Activated CD4-positive, CD25-positive, alpha-beta regulatory T cell treated with anti-CD3 and anti-CD28 coated beads, Interleukin-2, amount 50 U/mL, for 72 hours (primary cell): Measurements from ENCODE around the gene GABBR1.

Experiments
- DNase-seq: peaks from one replicate; pipeline ENCODE4 v3.0.0; 2021

The GABBR1 gene

DNA sequence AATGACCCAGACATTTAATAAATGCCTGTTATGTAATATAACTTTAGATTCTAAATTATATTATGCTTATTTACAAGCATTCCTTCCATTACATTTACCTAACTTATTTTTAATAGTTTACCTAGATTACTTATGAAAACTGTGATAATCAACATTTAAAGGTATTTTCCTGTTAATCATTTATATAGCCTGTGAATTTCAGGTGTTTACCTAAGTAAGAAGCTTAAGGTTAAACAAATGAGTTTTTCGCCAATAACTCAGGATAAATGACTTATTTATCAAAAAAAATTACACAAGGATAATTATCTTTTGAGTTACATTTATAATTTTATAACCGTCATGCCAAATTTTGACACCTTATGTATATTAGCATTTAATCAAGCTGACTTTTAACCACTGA is 108.9 kb downstream of the GABBR1 start:
- no peak for DNase-seq

DNA sequence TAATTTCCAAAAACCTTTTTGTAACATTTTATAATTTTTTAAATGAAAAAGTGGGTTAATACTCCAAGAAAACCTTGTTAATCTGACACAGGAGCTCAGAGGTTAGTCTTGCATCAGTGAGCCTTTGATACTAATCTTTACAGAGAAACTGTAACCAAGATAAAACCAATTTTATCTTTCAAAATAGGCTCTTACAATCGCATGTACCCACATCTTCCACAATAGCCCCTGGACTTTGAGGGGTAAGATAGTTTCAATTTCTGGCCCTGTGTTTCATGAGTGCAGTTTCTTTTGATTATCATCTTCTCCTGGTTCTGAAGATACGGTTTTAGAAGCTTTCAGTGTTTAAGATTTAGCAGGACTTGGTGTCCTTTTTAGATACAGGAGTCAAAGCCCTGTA is 110.8 kb downstream of the GABBR1 start:
- DNase-seq, result no peak

DNA sequence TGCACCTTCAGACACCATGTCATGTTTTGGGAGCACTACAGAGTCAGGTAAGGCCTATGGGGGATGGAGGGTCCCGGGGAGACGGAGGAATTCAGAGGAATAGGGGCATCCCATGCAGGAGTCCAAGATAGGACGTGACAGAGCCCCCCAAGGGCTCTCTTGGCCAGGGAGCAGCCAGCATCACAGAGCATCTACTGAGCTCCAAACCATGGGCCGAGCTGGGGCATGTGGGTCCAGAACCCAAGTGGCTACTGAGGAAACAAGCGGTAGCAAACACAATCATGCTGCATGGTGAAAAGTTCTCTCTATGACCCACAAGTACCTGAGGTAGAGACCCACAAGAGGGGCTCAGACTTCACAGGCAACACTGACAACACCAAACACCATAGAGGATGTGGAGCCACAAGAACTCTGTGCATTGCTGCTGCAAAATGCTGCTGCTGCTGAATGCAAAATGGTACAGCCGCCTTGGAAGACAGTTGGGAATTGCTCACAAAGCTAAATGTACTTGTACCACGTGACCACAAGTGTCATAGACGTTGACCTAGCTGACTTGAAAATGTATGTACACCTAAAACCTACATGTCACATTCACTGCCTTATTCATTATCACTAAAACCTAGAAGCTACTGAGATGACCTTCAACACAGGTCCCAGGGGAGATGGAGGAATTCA is 111.8 kb downstream of the GABBR1 start:
- no peak for DNase-seq

DNA sequence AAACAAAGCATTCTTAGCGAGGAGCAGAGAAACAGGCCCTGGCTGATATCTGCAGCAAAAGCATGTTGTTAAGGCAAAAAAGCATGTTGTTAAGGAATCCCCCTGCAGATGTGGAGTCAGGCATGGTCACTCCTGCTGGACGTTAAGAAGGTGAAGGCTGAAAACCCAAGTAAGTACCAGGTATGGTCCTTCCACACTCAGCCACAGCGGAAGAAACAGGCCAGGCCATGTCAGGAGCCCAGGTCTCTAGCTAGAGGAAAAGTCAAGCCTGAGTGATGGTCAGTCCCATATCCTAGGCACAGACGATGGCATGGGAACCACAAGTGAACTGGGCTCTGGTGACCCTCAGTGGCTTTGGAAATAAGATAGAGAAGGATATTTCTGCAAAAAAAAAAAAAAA is 112.8 kb downstream of the GABBR1 start:
- DNase-seq, result no peak

DNA sequence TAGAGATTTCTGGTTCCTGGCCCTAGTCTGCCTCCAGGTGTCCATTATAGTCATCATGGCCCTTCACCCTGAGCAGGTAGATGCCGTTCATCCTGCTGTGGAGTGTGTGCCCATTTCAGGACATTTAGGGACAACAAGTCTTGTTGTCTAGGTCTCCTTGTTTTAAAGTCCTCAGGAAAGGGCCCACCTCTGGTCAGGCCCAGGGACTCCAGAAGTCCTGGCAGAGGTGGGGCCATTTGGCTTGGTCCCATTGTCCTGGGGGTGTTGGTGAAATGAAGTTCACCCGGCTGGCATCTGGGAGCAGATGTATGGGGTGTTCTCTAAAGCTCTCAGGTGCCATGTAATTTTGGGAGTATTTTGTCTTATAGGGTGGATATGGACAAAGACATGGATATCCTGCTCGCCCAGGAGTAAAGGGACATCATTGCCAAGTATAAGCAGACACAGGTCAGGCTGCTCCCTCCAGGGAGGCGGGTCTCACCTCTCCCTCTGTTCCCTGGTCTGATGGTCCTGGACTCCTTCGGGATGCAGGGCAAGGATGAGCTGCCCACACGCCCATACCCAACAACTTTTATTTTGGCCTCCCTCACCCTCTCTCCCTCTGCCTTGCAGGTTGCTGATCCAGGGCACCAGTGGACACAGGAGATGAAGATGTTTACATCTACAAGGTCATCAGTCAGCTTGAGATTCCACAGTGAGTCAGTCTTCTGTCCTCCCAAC is 113.5 kb downstream of the GABBR1 start:
- DNase-seq, result no peak

DNA sequence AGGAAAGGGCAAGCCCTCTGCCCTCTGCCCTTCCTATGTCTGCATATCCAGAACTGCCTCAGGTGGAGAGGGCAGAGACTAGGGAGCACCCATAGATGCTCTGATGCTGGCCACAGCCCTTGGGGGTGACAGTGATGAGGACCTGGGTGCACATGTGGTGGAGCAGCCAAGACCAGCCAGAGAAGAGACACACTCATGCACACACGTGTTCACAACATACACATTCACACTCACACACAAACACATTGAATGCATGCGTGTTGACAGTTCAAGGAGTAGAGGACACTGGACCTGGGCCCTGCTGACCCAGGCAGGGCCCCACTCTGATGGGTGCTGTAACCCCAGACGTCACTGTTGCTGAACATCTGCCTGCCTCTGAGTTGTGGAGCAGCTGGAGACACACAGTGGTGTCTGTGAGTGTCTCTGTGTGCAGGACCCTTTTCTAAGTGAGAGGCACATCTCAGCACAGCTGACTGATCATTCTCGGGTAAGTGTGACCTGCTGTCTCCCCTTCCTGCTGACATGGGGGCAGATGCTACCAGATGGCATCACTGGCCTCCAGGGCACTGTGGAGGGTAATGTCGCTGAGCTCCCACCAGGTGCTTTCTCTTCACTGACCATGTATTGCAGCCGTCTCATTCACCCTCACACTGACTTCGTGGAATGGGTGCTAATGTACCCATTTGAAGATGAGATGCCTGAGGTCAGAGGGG is 115.1 kb downstream of the GABBR1 start:
- DNase-seq, result no peak

DNA sequence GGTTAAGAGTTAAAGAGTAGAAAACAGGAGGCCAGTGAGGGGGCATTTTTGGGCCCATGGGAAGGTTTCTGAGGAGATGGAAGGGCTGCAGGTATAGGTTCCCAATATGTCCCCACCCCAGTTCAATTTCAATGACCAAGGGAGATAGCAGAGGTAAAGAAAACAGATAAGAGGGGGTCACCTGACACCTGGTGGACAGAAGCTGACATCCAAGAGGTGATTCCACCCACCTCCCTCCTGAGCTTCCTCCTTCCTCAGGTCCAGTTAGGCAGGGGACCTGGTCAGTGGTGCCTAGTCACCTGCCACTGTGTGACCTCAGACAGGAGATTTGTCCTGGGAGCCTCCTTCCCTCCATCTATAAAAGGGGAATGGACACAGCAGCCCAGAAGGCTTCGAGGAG is 115.7 kb downstream of the GABBR1 start:
- DNase-seq, result no peak

DNA sequence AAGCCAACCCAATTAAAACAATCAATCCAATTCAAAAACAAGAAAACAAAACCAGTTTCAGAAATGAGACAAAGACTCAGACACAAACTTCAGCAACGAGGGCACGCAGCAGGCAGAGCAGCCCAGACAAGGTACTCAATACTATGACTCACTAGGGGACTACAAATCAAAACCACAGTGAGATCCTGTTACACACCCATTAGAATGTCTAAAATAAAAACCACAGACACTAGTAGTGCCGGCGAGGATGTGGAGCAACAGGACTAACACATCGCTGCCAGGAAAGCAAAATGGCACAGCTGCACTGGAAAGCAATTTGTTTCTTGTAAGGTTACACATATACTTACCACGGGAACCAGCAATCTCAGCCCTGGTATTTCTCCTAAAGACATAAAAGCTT is 116.9 kb downstream of the GABBR1 start:
- no peak for DNase-seq

DNA sequence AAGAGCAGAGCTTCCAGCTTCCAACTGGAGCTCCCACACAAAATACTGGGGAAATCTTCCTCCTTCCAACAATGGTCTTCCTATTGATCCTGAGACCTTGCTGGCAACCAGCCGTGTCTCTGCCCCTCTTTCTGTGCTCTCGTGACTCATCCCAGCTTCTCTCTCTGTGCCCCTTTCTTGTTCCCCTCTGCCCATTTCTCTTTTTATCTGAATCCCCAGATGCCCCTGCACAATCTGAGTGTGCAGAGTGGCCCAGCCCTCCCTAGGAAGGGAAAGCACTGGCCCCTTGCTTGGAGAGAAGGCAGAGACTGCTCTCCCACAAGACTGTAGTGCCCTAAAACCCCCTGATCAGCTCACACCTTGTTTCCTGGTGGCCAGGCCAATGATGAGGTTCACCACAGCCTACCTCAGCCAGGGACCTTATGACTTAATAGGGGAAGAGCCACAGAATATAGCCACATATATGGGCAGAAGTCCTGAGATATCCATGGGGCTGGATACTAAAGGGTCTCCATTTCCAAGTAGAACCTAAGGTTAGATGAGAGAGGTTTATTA is 122.2 kb downstream of the GABBR1 start:
- DNase-seq, result no peak

DNA sequence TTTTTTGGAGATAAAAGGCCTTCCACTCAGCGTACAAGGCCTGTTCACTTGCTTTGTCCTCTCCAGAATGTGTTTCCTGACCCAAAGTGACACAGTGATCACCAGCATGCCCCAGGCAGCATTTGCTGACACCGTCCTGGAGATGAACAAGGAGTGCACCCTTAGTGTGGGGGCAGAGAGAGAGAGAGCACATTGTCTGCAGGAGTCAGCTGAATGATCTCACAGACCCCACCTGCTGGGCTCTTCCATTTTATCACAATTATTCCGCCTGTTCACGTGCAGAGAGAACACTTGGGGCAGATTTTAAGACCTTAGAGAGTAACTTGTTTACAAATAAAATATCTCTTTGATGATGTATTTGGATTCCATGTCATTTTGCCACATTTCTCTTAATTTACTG is 122.8 kb downstream of the GABBR1 start:
- no peak for DNase-seq
